Aorta (tissue), 5 donors: ENCODE results near the gene WNT11. TPM values are rescaled to one million over a fixed set of nuclear protein-coding genes. Genes with fewer than 3 reads are reported as not detected.

ENCODE experiments used
- ATAC-seq: fragments of 200-7000 bp; cut with Tn5 transposase; one replicate; pipeline ENCODE4 v1.9.1; 2022; ENCODE audit warnings: moderate library complexity; ENCODE audit not compliant: low FRiP score
- DNase-seq, 2 donors: peaks; one replicate each; pipeline ENCODE4 v3.0.0-alpha.2; 2020
- H3K27ac ChIP-seq, 2 donors: one replicate each; pipeline ENCODE4 v1.5.1; 2013; ENCODE audit warnings: low read length in 2 of 2, mild to moderate bottlenecking in 2 of 2, moderate library complexity in 2 of 2, control low read depth in 1 of 2, inconsistent platforms in 1 of 2, low read depth in 1 of 2
- H3K27me3 ChIP-seq, 2 donors: one replicate each; pipeline ENCODE4 v1.6.1; 2013; ENCODE audit warnings: control low read depth in 1 of 2, low read length in 1 of 2, mild to moderate bottlenecking in 1 of 2, moderate library complexity in 1 of 2; ENCODE audit not compliant: insufficient read depth in 2 of 2, control insufficient read depth in 1 of 2
- H3K36me3 ChIP-seq, 2 donors: one replicate each; pipeline ENCODE4 v1.6.1; 2013; ENCODE audit warnings: control low read depth in 1 of 2, low read length in 1 of 2, mild to moderate bottlenecking in 1 of 2; ENCODE audit not compliant: insufficient read depth in 2 of 2, control insufficient read depth in 1 of 2
- H3K4me1 ChIP-seq, 2 donors: one replicate each; pipeline ENCODE4 v1.6.1; 2013; ENCODE audit warnings: low read length in 2 of 2, control low read depth in 1 of 2, mild to moderate bottlenecking in 1 of 2, moderate library complexity in 1 of 2; ENCODE audit not compliant: insufficient read depth in 2 of 2, control insufficient read depth in 1 of 2
- H3K4me3 ChIP-seq, 2 donors: one replicate each; pipeline ENCODE4 v1.5.1; 2013; ENCODE audit warnings: low read length in 2 of 2, control low read depth in 1 of 2, mild to moderate bottlenecking in 1 of 2
- H3K9me3 ChIP-seq: one replicate; pipeline ENCODE4 v1.6.1; 2013; ENCODE audit warnings: mild to moderate bottlenecking, low read length; ENCODE audit not compliant: control insufficient read depth
- WGBS, 2 donors: extraction: QIAGEN DNeasy Blood & Tissue Kit; methylation state at CpG; one replicate each; pipeline ENCODE4 v1.1.7; 2013; 5-methylcytosine and 5-hydroxymethylcytosine counted together
- intact Hi-C, 2 donors: fragments of 100-400 bp; cut with DNase I; formaldehyde crosslinking; loops; one replicate each; pipeline versions ENCODE4 v1.14.2 to v1.15.0; 2022
- polyA plus RNA-seq, 2 donors: library from polyadenylated mRNA; stranded (reverse); fragments of 200-250 nt; gene quantifications; one replicate each; pipeline ENCODE4 v1.2.3, GENCODE V29; 2013
- total RNA-seq, 2 donors: library from RNA; stranded (reverse); fragmentation: NEBNext Ultra II Directional; extraction: Animal tissue kit (Norgen Biotek cat#: 25700); gene quantifications; one replicate each; pipeline ENCODE4 v1.2.1, GENCODE V29; 2021
- donor health status: healthy with polysubstance abuse.
- donor health status: Bipolar disorder and iron deficiency.
- donor health status: DM: no; HTN: no; CAD: no.
- donor health status: DM: no; HTN: no; CAD: no.
- donor health status: DM: yes; HTN: yes; CAD: no.

Gene WNT11
- total and polyA plus RNA-seq, 4 donors, result 0.25 to 30.0 (median 4.1) TPM

- Histone ChIP-seq H3K4me3 (no peak overlapping the region), H3K9me3 (no peaks in the 10 kb centered on the region), H3K4me1 (no peaks in the 10 kb centered on the region), H3K27ac (no peak overlapping the region), H3K27me3 (no peaks in the 10 kb centered on the region), H3K36me3 (no peaks in the 10 kb centered on the region)
- DNase-seq (peak; percentile 44 to 61), ATAC-seq (no peak)
- 94% methylated on average over 7 of the region's 7 CpGs for WGBS, 2 donors
- intact Hi-C loops, result no loop called here
Observed at GRCh38 chr11:76240666-76241065, 34.4 kb upstream of the WNT11 start.

GRCh38 chr11:76240161-76240540 is 33.8 kb upstream of the WNT11 start:
- Histone ChIP-seq H3K27me3 (no peaks in the 10 kb centered on the region), H3K36me3 (no peaks in the 10 kb centered on the region), H3K4me3 (no peak overlapping the region), H3K4me1 (no peaks in the 10 kb centered on the region), H3K27ac (no peak overlapping the region), H3K9me3 (no peaks in the 10 kb centered on the region)
- WGBS, 2 donors, result 93 to 94% methylated on average over 7 of the region's 7 CpGs
- ATAC-seq (no peak), DNase-seq (peak; percentile 8 to 52)
- intact Hi-C loops, result no loop called here

- no peak for ATAC-seq
- 94 to 95% methylated on average over 11 of the region's 11 CpGs for WGBS, 2 donors
- H3K4me3 ChIP-seq, result no peak overlapping the region
- no peaks in the 10 kb centered on the region for H3K4me1 ChIP-seq
- H3K27ac ChIP-seq, result no peak overlapping the region
- no peaks in the 10 kb centered on the region for H3K9me3 ChIP-seq
- intact Hi-C loops, result no loop called here
- H3K27me3 ChIP-seq, result no peaks in the 10 kb centered on the region
- peak; percentile 38 to 62 for DNase-seq
- H3K36me3 ChIP-seq, result no peaks in the 10 kb centered on the region
Observed at GRCh38 chr11:76239483-76240160, 33.3 kb upstream of the WNT11 start.

GRCh38 chr11:76238551-76238950 is 32.2 kb upstream of the WNT11 start:
- Histone ChIP-seq H3K4me3 (no peak overlapping the region), H3K27me3 (no peaks in the 10 kb centered on the region), H3K9me3 (no peaks in the 10 kb centered on the region), H3K4me1 (no peaks in the 10 kb centered on the region), H3K27ac (no peak overlapping the region), H3K36me3 (no peaks in the 10 kb centered on the region)
- ATAC-seq (no peak), DNase-seq (peak; percentile 40 to 69)
- 71 to 86% methylated on average over 6 of the region's 6 CpGs for WGBS, 2 donors
- intact Hi-C loops, result no loop called here

GRCh38 chr11:76237914-76238313 is 31.6 kb upstream of the WNT11 start:
- ATAC-seq, result no peak

GRCh38 chr11:76237000-76237649 is 30.8 kb upstream of the WNT11 start:
- Histone ChIP-seq H3K36me3 (no peaks in the 10 kb centered on the region), H3K4me1 (no peaks in the 10 kb centered on the region), H3K27me3 (no peaks in the 10 kb centered on the region), H3K27ac (no peak overlapping the region), H3K4me3 (no peak overlapping the region), H3K9me3 (no peaks in the 10 kb centered on the region)
- intact Hi-C loops, result no loop called here
- no peak for DNase-seq
- no peak for ATAC-seq
- 73 to 74% methylated on average over 8 of the region's 8 CpGs for WGBS, 2 donors

More at GRCh38 chr11:76237914-76238313, 31.6 kb upstream of the WNT11 start:
- Histone ChIP-seq H3K4me1 (no peaks in the 10 kb centered on the region), H3K9me3 (no peaks in the 10 kb centered on the region), H3K27me3 (no peaks in the 10 kb centered on the region), H3K4me3 (no peak overlapping the region), H3K36me3 (no peaks in the 10 kb centered on the region), H3K27ac (no peak overlapping the region)
- no peak for DNase-seq
- intact Hi-C loops, result no loop called here

- H3K27me3 ChIP-seq, result no peaks in the 10 kb centered on the region
- peak; percentile 80 to 90 for DNase-seq
- intact Hi-C loops, result no loop called here
- WGBS, 2 donors, result 3% methylated on average over 44 of the region's 44 CpGs
- H3K4me3 ChIP-seq, result peak overlapping the region; percentile 43 to 68
- H3K4me1 ChIP-seq, result no peaks in the 10 kb centered on the region
- H3K27ac ChIP-seq, result peak overlapping the region in 1 of 2 donors; percentile 29
- no peaks in the 10 kb centered on the region for H3K9me3 ChIP-seq
- peak; percentile 62 for ATAC-seq
- H3K36me3 ChIP-seq, result no peaks in the 10 kb centered on the region
Observed at GRCh38 chr11:76236092-76236999, 30.0 kb upstream of the WNT11 start.

GRCh38 chr11:76235233-76236091 is 29.2 kb upstream of the WNT11 start:
- 0% methylated on average over 65 of the region's 65 CpGs for WGBS, 2 donors
- Histone ChIP-seq H3K4me1 (no peaks in the 10 kb centered on the region), H3K9me3 (no peaks in the 10 kb centered on the region), H3K27me3 (no peaks in the 10 kb centered on the region), H3K27ac (peak overlapping the region in 1 of 2 donors; percentile 55), H3K36me3 (no peaks in the 10 kb centered on the region), H3K4me3 (peak overlapping the region; percentile 45 to 68)
- intact Hi-C loops, result loop anchor here (1.0 to 2.0 kb wide), 2 partner anchors 27 to 209 kb away; no protein-coding TSS in a partner anchor
- peak; percentile 92 for ATAC-seq
- DNase-seq, result peak; percentile 93 to 95
